ENCODE results near the gene UBLCP1.

GRCh38 chr5:159214486-159215271 is 48.4 kb upstream of the UBLCP1 start:
- TF ChIP-seq, protein P1, sequence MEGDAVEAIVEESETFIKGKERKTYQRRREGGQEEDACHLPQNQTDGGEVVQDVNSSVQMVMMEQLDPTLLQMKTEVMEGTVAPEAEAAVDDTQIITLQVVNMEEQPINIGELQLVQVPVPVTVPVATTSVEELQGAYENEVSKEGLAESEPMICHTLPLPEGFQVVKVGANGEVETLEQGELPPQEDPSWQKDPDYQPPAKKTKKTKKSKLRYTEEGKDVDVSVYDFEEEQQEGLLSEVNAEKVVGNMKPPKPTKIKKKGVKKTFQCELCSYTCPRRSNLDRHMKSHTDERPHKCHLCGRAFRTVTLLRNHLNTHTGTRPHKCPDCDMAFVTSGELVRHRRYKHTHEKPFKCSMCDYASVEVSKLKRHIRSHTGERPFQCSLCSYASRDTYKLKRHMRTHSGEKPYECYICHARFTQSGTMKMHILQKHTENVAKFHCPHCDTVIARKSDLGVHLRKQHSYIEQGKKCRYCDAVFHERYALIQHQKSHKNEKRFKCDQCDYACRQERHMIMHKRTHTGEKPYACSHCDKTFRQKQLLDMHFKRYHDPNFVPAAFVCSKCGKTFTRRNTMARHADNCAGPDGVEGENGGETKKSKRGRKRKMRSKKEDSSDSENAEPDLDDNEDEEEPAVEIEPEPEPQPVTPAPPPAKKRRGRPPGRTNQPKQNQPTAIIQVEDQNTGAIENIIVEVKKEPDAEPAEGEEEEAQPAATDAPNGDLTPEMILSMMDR (conservative IDR thresholded peaks at IDR 0.05) = no peak
- no peak for TF ChIP-seq ZFX (IDR thresholded peaks at IDR 0.05)
